ENCODE results near the gene DVL3. TPM values are rescaled to one million over a fixed set of nuclear protein-coding genes. Genes with fewer than 3 reads are reported as not detected.

DVL3 gene
- total and polyA plus RNA-seq, 7 experiments from 2014 or later: 3.1 to 45.3 (median 36.2) TPM

DNA sequence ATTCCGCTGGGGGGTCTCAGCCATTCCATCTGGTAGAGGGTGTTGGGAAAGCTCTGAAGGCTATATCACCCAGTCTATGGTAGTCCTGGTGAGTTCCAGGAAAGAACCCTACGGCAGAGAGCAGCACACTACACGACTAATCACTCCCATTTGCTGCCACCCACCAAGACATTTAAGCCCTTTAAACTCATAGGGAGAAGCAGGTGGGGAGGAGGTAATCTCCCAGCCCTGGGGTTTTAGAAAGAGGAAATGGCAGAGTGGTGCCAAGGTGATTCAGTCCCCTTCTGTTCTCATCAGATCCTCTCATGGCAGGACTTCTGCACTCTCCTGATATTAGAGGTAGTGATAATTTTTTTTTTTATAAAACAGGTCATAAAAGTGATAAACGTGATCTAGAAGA lies 63.6 kb downstream of the DVL3 start:
- CTCF ChIA-PET: no interaction called here
- intact Hi-C loops (cut with micrococcal nuclease): no loop called here
- POLR2A ChIA-PET: no interaction called here
- peaks cover 0 to 3% of the 10 kb centered on the region in 2 donors for H3K27me3 ChIP-seq (ENCODE audit: control insufficient read depth in 2 of 2, insufficient read depth in 2 of 2, low read length in 2 of 2)
- no peaks in the 10 kb centered on the region for H3K36me3 Mint-ChIP-seq
- H3K27me3 Mint-ChIP-seq: peaks cover 6 to 23% (median 9%) of the 10 kb centered on the region in 5 donors
- no peaks in the 10 kb centered on the region for H3K36me3 ChIP-seq (ENCODE audit: control insufficient read depth in 2 of 3, insufficient read depth in 3 of 3, low read length in 3 of 3)
- no peaks in the 10 kb centered on the region for H3K4me1 Mint-ChIP-seq
- no peak for ATAC-seq
- H3K9me3 ChIP-seq (ENCODE audit: control insufficient read depth in 2 of 3, low read length in 3 of 3): no peaks in the 10 kb centered on the region
- no peaks in the 10 kb centered on the region for H3K4me1 ChIP-seq (ENCODE audit: control insufficient read depth in 2 of 2, insufficient read depth in 2 of 2, low read length in 2 of 2)
- H3K4me3 Mint-ChIP-seq: no peak overlapping the region
- H3K9me3 Mint-ChIP-seq: no peaks in the 10 kb centered on the region
- DNase-seq: no peak
- H3K27ac Mint-ChIP-seq: no peak overlapping the region
- no peak overlapping the region for H3K4me3 ChIP-seq (ENCODE audit: low read length)
- no peak overlapping the region for H3K27ac ChIP-seq (ENCODE audit: low read depth, low read length)

DNA sequence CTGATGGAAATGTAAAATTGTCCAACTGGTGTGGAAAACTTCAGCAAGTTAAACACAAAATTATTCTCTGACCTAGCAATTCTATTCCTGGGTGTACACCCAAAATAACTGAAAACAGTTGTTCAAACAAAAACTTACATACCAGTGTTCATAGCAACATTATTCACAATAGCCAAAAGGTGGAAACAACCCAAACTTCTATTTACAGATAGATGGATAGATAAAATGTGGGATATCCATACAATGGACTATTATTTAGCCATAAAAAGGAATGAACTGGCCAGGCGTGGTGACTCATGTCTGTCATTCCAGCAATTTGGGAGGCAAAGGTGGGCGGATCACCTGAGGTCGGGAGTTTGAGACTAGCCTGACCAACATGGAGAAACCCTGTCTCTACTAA lies 67.3 kb downstream of the DVL3 start:
- POLR2A ChIA-PET: no interaction called here
- H3K27ac Mint-ChIP-seq: no peak overlapping the region

More for the DNA sequence above, 67.3 kb downstream of the DVL3 start:
- Histone ChIP-seq H3K4me1 (ENCODE audit: control insufficient read depth in 2 of 2, insufficient read depth in 2 of 2, low read length in 2 of 2) (no peaks in the 10 kb centered on the region), H3K27me3 (ENCODE audit: control insufficient read depth in 2 of 2, insufficient read depth in 2 of 2, low read length in 2 of 2) (peaks cover 0 to 3% of the 10 kb centered on the region in 2 donors), H3K9me3 (ENCODE audit: control insufficient read depth in 2 of 3, low read length in 3 of 3) (no peaks in the 10 kb centered on the region), H3K36me3 (ENCODE audit: control insufficient read depth in 2 of 3, insufficient read depth in 3 of 3, low read length in 3 of 3) (no peaks in the 10 kb centered on the region), H3K27ac (ENCODE audit: low read depth, low read length) (no peak overlapping the region), H3K4me3 (ENCODE audit: low read length) (no peak overlapping the region)
- intact Hi-C loops (cut with micrococcal nuclease): no loop called here
- no peak for ATAC-seq
- Mint-ChIP-seq H3K36me3 (no peaks in the 10 kb centered on the region), H3K9me3 (no peaks in the 10 kb centered on the region), H3K27me3 (peaks cover 15 to 45% (median 26%) of the 10 kb centered on the region in 5 donors), H3K4me1 (no peaks in the 10 kb centered on the region), H3K4me3 (no peak overlapping the region)
- CTCF ChIA-PET: no interaction called here
- DNase-seq: no peak

Other genes starting within 250 kb of the DVL3 start
- gene ABCC5, start 137.5 kb upstream of the DVL3 start, total RNA-seq: 10 to 100 TPM; 15.6 to 50.4 (median 25.5) TPM
- 10 to 100 TPM in 1 of 2 donors, 1 to 10 TPM in 1; 8.6 to 11.4 TPM for gene ABCC5, start 137.5 kb upstream of the DVL3 start, polyA plus RNA-seq
- not detected for gene HTR3D, start 123.6 kb upstream of the DVL3 start, total RNA-seq
- gene HTR3D, start 123.6 kb upstream of the DVL3 start, polyA plus RNA-seq: not detected
- gene HTR3C, start 102.3 kb upstream of the DVL3 start, total RNA-seq: not detected
- gene HTR3C, start 102.3 kb upstream of the DVL3 start, polyA plus RNA-seq: not detected
- gene HTR3E, start 58.3 kb upstream of the DVL3 start, total RNA-seq: not detected
- gene HTR3E, start 58.3 kb upstream of the DVL3 start, polyA plus RNA-seq: not detected
- gene EIF2B5, start 20.0 kb upstream of the DVL3 start, total RNA-seq: 10 to 100 TPM; 47.2 to 87.2 (median 67.7) TPM
- 10 to 100 TPM; 59.7 to 74.8 TPM for gene EIF2B5, start 20.0 kb upstream of the DVL3 start, polyA plus RNA-seq
- 100 to 1,000 TPM; 111 to 217 (median 185) TPM for gene AP2M1, start 19.5 kb downstream of the DVL3 start, total RNA-seq
- gene AP2M1, start 19.5 kb downstream of the DVL3 start, polyA plus RNA-seq: 100 to 1,000 TPM; 217 to 261 TPM
- 100 to 1,000 TPM in 4 of 5 experiments, 10 to 100 TPM in 1; 79.3 to 153 (median 117) TPM for gene ABCF3, start 30.8 kb downstream of the DVL3 start, total RNA-seq
- gene ABCF3, start 30.8 kb downstream of the DVL3 start, polyA plus RNA-seq: 10 to 100 TPM; 47.0 to 73.5 TPM
- gene VWA5B2, start 74.2 kb downstream of the DVL3 start, total RNA-seq: not detected
- gene VWA5B2, start 74.2 kb downstream of the DVL3 start, polyA plus RNA-seq: not detected
- gene ALG3, start 93.6 kb downstream of the DVL3 start, total RNA-seq: 10 to 100 TPM; 19.4 to 51.0 (median 39.1) TPM
- gene ALG3, start 93.6 kb downstream of the DVL3 start, polyA plus RNA-seq: 10 to 100 TPM; 51.6 to 80.3 TPM
- 1 to 10 TPM in 4 of 5 experiments, under 1 TPM in 1; 0.27 to 6.6 (median 2.2) TPM for gene EEF1AKMT4, start 94.3 kb downstream of the DVL3 start, total RNA-seq
- 1 to 10 TPM; 2.4 to 4.4 TPM for gene EEF1AKMT4, start 94.3 kb downstream of the DVL3 start, polyA plus RNA-seq
- gene CAMK2N2, start 106.2 kb downstream of the DVL3 start, total RNA-seq: not detected
- gene CAMK2N2, start 106.2 kb downstream of the DVL3 start, polyA plus RNA-seq: not detected
- not detected for gene ECE2, start 120.6 kb downstream of the DVL3 start, total RNA-seq
- gene ECE2, start 120.6 kb downstream of the DVL3 start, polyA plus RNA-seq: not detected
- 100 to 1,000 TPM; 139 to 204 (median 149) TPM for gene PSMD2, start 143.9 kb downstream of the DVL3 start, total RNA-seq
- 100 to 1,000 TPM; 181 to 200 TPM for gene PSMD2, start 143.9 kb downstream of the DVL3 start, polyA plus RNA-seq
- 100 to 1,000 TPM; 200 to 341 (median 256) TPM for gene EIF4G1, start 159.2 kb downstream of the DVL3 start, total RNA-seq
- 10 to 100 TPM; 19.1 to 59.1 TPM for gene EIF4G1, start 159.2 kb downstream of the DVL3 start, polyA plus RNA-seq
- 10 to 100 TPM in 3 of 5 experiments, 1 to 10 TPM in 2; 5.7 to 13.4 (median 10.3) TPM for gene FAM131A, start 182.2 kb downstream of the DVL3 start, total RNA-seq
- 1 to 10 TPM; 2.2 to 2.5 TPM for gene FAM131A, start 182.2 kb downstream of the DVL3 start, polyA plus RNA-seq
- gene CLCN2, start 206.2 kb downstream of the DVL3 start, total RNA-seq: 1 to 10 TPM; 3.5 to 6.0 (median 5.0) TPM
- gene CLCN2, start 206.2 kb downstream of the DVL3 start, polyA plus RNA-seq: 1 to 10 TPM in 1 of 2 donors, under 1 TPM in 1; 0.91 to 1.1 TPM
- gene POLR2H, start 206.3 kb downstream of the DVL3 start, total RNA-seq: 100 to 1,000 TPM in 1 of 5 experiments, 10 to 100 TPM in 4; 34.9 to 112 (median 56.6) TPM
- 10 to 100 TPM; 69.2 to 74.9 TPM for gene POLR2H, start 206.3 kb downstream of the DVL3 start, polyA plus RNA-seq
- not detected for gene THPO, start 222.8 kb downstream of the DVL3 start, total RNA-seq
- gene THPO, start 222.8 kb downstream of the DVL3 start, polyA plus RNA-seq: not detected
- not detected for gene CHRD, start 224.7 kb downstream of the DVL3 start, total RNA-seq
- not detected for gene CHRD, start 224.7 kb downstream of the DVL3 start, polyA plus RNA-seq